OCI-LY7 (cell line): ENCODE results near the gene MRPL45.

ENCODE experiments used
- CTCF ChIP-seq: fragments of 200-600 bp; sonication (generic); conservative IDR thresholded peaks from 2 replicates; pipeline ENCODE4 v1.5.1; 2014; ENCODE audit warnings: mild to moderate bottlenecking, antibody characterized with exemption, low read length, moderate library complexity, mixed read lengths
- EZH2phosphoT487 ChIP-seq: fragments of 200-600 bp; sonication (generic); IDR thresholded peaks from 2 replicates; pipeline ENCODE4 v1.6.1; 2018; ENCODE audit warnings: low read depth, borderline replicate concordance, mild to moderate bottlenecking, mixed run types, antibody characterized with exemption, low read length, moderate library complexity, mixed read lengths

DNA sequence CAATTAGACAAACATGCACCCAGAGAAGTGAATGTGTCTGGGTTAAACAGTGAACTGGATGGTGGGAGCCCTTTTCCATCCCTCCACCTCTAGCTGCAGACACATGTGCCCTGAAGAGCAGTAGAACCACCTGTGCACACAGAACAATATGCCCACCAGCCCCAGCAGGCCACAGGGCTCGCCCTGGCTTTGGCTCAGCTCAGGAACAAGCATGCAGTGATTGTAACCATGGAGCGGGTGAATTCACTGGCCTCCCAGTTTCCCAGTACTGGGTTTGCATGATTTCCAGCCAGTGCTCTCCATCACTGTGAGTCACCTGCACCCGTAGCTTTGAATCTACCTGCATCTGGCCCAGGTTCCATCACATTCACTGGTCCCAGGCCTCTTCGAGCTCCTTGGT is 41.6 kb downstream of the MRPL45 start:
- TF ChIP-seq CTCF (no peak), EZH2phosphoT487 (no peak)
